Measurements from ENCODE around the gene RNASEL.

Gene RNASEL

GRCh38 chr1:182598296-182598695 is 9.2 kb upstream of the RNASEL start:
- Histone ChIP-seq H3K27ac (no peak overlapping the region), H3K9me3 (ENCODE audit: control insufficient read depth, low read length) (no peaks in the 10 kb centered on the region)

DNA sequence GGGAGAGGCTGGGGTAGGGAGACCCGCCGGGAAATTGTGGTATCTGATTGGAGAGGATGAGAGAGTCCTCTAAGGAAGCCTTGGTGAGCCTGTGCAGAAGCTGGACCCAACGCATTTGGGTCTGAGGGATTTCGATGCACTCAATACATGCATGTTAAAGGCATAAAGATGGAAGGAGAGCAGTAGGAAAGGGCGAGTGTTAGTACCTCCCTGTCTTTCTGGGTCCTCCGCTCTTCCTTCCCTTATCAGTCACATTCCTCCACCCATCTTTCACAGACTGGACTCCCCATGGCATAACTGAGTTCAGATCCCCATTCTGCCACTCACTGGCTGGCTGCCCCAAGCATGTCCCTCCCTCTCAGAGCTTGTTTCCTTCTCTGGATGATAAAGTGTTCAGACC is 7.9 kb upstream of the RNASEL start:
- TF ChIP-seq CTCF (IDR thresholded peaks at IDR 0.05): no peak
- Histone ChIP-seq H3K9ac (no peak overlapping the region), H3K4me2 (ENCODE audit: low read length) (no peak overlapping the region), H3K79me2 (no peaks in the 10 kb centered on the region), H2AFZ (no peak overlapping the region), H3K9me3 (ENCODE audit: control insufficient read depth, low read length) (no peaks in the 10 kb centered on the region), H3K4me1 (no peaks in the 10 kb centered on the region), H3K4me3 (ENCODE audit: low read depth, low read length) (no peak overlapping the region), H3K27me3 (ENCODE audit: control insufficient read depth, insufficient read depth, low read length) (no peaks in the 10 kb centered on the region), H3K36me3 (ENCODE audit: control insufficient read depth, insufficient read depth, low read length) (no peaks in the 10 kb centered on the region), H3K27ac (no peak overlapping the region)

More at GRCh38 chr1:182598296-182598695, 9.2 kb upstream of the RNASEL start:
- H3K36me3 ChIP-seq (ENCODE audit: control insufficient read depth, insufficient read depth, low read length): no peaks in the 10 kb centered on the region
- H3K79me2 ChIP-seq: no peaks in the 10 kb centered on the region
- H3K4me2 ChIP-seq (ENCODE audit: low read length): no peak overlapping the region
- no peak for TF ChIP-seq CTCF (IDR thresholded peaks at IDR 0.05)
- no peaks in the 10 kb centered on the region for H3K4me1 ChIP-seq
- no peak overlapping the region for H3K9ac ChIP-seq
- H3K27me3 ChIP-seq (ENCODE audit: control insufficient read depth, insufficient read depth, low read length): no peaks in the 10 kb centered on the region
- H3K4me3 ChIP-seq (ENCODE audit: low read depth, low read length): no peak overlapping the region
- H2AFZ ChIP-seq: no peak overlapping the region

DNA sequence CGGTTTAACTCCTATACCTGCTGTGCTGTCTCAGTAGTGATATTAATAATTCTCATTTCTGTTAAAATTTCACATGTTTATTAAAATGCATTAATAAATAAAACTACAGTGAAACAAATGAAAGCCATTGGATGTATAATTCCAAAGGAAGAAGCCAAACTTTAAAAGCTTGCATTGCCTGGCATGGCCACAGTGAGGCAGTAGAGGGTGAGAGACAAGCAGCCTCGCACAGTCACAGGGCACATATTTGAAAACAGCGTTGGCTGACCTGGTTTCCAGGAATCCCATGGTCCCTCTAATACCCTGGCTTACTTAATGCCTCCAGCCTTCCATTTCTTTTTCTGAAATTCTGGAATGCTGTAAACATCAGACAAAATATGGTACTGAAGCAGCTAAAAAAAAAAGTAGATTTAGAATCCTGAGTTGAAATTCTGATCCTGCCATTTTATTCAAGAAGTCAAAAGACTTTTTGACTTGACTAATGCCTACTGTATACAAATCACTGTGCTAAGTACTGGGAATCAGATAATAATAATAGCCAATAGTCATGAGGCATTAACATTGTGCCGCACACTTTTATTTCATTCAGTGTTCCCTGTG is 6.7 kb upstream of the RNASEL start:
- H3K79me2 ChIP-seq: no peaks in the 10 kb centered on the region
- no peak overlapping the region for H3K4me3 ChIP-seq (ENCODE audit: low read depth, low read length)
- H3K4me2 ChIP-seq (ENCODE audit: low read length): no peak overlapping the region
- H3K36me3 ChIP-seq (ENCODE audit: control insufficient read depth, insufficient read depth, low read length): no peaks in the 10 kb centered on the region
- H3K27ac ChIP-seq: no peak overlapping the region
- H3K27me3 ChIP-seq (ENCODE audit: control insufficient read depth, insufficient read depth, low read length): no peaks in the 10 kb centered on the region
- no peak overlapping the region for H3K9ac ChIP-seq
- no peak overlapping the region for H2AFZ ChIP-seq
- H3K9me3 ChIP-seq (ENCODE audit: control insufficient read depth, low read length): no peaks in the 10 kb centered on the region
- H3K4me1 ChIP-seq: no peaks in the 10 kb centered on the region
- peak; percentile 57 for TF ChIP-seq CTCF (IDR thresholded peaks at IDR 0.05)

DNA sequence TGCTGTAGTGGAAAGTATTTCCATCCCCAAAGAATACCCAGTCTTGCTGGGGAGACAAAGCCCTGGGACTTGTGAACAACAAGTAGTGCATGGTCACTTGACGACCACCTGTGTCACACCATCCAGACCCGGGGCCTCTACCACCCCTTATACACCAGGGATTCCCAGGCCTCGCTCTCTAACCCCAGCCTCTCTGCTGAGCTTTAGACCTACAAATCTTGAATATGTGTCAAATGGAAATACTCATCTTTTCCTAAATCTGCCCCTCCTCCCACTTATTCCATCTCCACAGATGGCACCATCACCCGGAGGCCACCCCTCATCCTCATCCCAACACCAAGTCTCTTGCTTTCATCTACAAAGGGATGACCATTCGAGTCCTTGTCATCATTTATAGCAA is 875 bp upstream of the RNASEL start:
- Histone ChIP-seq H3K9ac (no peak overlapping the region), H2AFZ (no peak overlapping the region), H3K9me3 (ENCODE audit: control insufficient read depth, low read length) (no peaks in the 10 kb centered on the region), H3K27me3 (ENCODE audit: control insufficient read depth, insufficient read depth, low read length) (no peaks in the 10 kb centered on the region), H3K4me2 (ENCODE audit: low read length) (no peak overlapping the region), H3K79me2 (no peaks in the 10 kb centered on the region), H3K4me3 (ENCODE audit: low read depth, low read length) (no peak overlapping the region), H3K27ac (no peak overlapping the region), H3K36me3 (ENCODE audit: control insufficient read depth, insufficient read depth, low read length) (no peaks in the 10 kb centered on the region), H3K4me1 (peaks cover 4% of the 10 kb centered on the region)
- TF ChIP-seq CTCF (IDR thresholded peaks at IDR 0.05): no peak

- no peak for TF ChIP-seq CTCF (IDR thresholded peaks at IDR 0.05)
- H2AFZ ChIP-seq: peak overlapping the region; percentile 84
- H3K4me3 ChIP-seq (ENCODE audit: low read depth, low read length): peak overlapping the region; percentile 83
- no peaks in the 10 kb centered on the region for H3K27me3 ChIP-seq (ENCODE audit: control insufficient read depth, insufficient read depth, low read length)
- no peaks in the 10 kb centered on the region for H3K36me3 ChIP-seq (ENCODE audit: control insufficient read depth, insufficient read depth, low read length)
- H3K9ac ChIP-seq: no peak overlapping the region
- peaks cover 4% of the 10 kb centered on the region for H3K4me1 ChIP-seq
- no peaks in the 10 kb centered on the region for H3K9me3 ChIP-seq (ENCODE audit: control insufficient read depth, low read length)
- peak overlapping the region; percentile 61 for H3K4me2 ChIP-seq (ENCODE audit: low read length)
- H3K27ac ChIP-seq: peak overlapping the region; percentile 93
- H3K79me2 ChIP-seq: no peaks in the 10 kb centered on the region
Observed at GRCh38 chr1:182589520-182589919, 464 bp upstream of the RNASEL start.
